HG02884 (cell line): ENCODE data around the gene ACOXL.
"Not testable (repeated sequence)": the region's sequence is repeated elsewhere in the genome, so short reads cannot be mapped to it uniquely, and the experiment has no call there.

ENCODE experiments used
- ATAC-seq: cut with Tn5 transposase; IDR thresholded peaks from one replicate; pipeline ENCODE4 v1.9.1; 2021; ENCODE audit warnings: mild to moderate bottlenecking, moderate library complexity; ENCODE audit not compliant: unreplicated experiment

The ACOXL gene

GRCh38 chr2:110732422-110733413 is at the start of gene ACOXL:
Gene ACOXL, plus strand, starts transcription at chr2:110732573. Its CDS starts 35,817 bp downstream, at chr2:110768390.
- ATAC-seq = no peak

- no peak for ATAC-seq
These were observed 49.5 kb upstream of the ACOXL start for GRCh38 chr2:110682872-110683271.

GRCh38 chr2:110687775-110688484 is 44.4 kb upstream of the ACOXL start:
- not testable (repeated sequence) for ATAC-seq

GRCh38 chr2:110688594-110689091 is 43.7 kb upstream of the ACOXL start:
- no peak for ATAC-seq

GRCh38 chr2:110690083-110690965 is 42.0 kb upstream of the ACOXL start:
- ATAC-seq = no peak

GRCh38 chr2:110691612-110692258 is 40.6 kb upstream of the ACOXL start:
- no peak for ATAC-seq

- ATAC-seq = not testable (repeated sequence)
These were observed 37.1 kb upstream of the ACOXL start for GRCh38 chr2:110695146-110695898.

GRCh38 chr2:110698253-110698652 is 34.1 kb upstream of the ACOXL start:
- not testable (repeated sequence) for ATAC-seq

- no peak for ATAC-seq
These were observed 29.6 kb upstream of the ACOXL start for GRCh38 chr2:110702514-110703380.

- ATAC-seq = no peak
These were observed 24.9 kb upstream of the ACOXL start for GRCh38 chr2:110707386-110707965.

- no peak for ATAC-seq
These were observed 23.9 kb upstream of the ACOXL start for GRCh38 chr2:110708455-110708854.

- ATAC-seq = no peak
These were observed 19.6 kb upstream of the ACOXL start for GRCh38 chr2:110712737-110713136.

- no peak for ATAC-seq
These were observed 18.6 kb upstream of the ACOXL start for GRCh38 chr2:110713513-110714362.

- ATAC-seq = no peak
These were observed 17.7 kb upstream of the ACOXL start for GRCh38 chr2:110714452-110715224.

GRCh38 chr2:110716959-110717645 is 15.3 kb upstream of the ACOXL start:
- no peak for ATAC-seq

GRCh38 chr2:110717734-110718133 is 14.6 kb upstream of the ACOXL start:
- ATAC-seq = no peak
